NCI-H524 (cell line): Measurements from ENCODE around the gene ZNF454.

Source experiments
- DNase-seq, 2 experiments: peaks; one replicate each; lab custom pipeline; 2025; lab: John Stamatoyannopoulos, UW

ZNF454 gene

DNA sequence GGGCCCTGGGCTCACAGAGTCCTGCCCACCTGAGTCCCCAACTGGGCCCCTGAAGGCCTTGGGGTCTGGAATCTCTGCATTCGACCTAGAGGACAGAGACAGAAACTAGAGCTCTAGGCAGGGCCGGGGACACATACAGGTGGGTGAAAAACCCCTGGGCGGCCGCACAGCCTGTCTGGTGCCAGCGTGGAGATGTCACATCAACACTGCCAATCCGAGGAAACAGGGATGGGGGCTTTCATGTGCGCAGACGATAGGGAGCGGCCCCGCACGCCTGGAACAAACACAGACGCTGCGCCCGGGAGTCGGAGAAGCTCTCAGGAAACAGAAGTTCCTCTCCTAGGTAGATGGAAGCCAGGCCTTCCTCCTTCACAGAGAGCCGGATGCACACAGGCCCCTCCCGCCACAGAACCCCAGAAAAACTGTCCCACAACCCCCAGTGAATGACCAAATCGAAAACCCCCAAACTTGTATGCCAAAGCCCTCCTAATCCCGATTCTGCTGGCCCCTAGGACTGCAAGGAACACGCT is 52.3 kb downstream of the ZNF454 start:
- no peak for DNase-seq

DNA sequence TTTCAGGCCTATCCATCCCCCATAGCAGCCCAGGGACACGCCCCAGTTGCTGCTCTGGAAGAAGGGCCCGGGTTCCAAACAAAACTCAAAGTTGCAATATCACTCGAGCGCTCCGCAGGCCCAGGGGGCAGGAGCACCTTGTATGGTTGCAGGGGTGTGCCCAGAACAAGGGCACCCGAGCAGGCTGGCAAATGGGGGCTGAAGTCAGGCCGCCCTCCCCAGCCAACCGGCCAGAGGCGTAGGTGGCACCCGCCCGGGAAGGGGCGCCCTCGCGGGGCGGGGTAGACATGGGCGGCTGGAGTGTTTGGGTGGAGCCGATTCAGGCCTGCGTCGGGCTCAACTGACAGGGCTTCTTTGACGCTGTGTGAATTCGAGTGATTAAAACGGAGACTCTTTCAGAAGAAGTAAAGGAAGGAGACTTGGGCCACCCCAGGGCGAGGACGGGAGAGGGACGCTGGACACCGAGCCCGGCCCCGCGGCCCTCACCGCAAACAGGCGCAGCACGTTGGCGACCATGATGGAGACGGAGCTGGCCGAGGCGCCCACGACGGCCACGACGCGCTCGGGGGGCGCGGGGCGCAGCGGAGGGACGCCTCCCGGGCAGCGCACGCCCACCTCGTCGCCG is 53.1 kb downstream of the ZNF454 start:
- DNase-seq = no peak

DNA sequence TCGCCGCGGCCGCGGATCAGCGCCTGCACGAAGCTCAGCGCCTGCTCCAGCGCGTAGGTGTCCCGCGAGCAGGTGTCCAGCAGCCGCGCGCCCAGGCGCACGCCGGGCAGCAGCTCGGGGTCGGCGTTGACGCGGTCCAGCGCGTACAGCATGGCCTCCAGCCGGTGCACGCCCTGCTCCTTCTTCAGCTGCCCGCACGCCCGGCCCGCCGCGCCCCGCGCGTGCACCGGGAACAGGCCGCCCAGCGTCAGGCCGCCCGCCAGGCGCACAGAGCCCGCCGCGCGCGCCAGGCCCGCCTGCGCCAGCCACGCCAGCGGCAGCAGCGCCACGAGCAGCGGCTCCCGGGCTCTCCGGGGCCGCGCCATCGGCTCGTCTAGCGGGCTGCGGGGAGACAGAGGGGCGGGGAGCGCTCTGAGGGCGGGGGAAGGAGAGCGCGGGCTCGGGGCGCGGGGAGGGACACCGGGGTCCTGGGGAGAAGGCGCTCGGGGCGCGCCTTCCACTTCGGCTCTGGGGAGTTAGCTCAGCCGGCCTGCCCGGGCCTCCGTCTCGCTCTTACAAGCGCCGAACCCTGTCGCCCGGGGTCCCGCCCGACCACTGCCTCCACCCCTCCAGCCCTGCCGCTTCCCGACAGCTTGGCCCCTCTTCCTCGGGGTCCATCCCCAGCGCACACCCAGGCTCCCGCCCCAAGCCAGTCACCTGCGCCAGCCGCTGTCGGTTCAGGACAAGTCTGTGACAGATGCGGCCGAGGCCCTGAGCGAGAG is 53.8 kb downstream of the ZNF454 start, which contains the start of gene GRM6:
TSS of gene GRM6 (minus strand) at position 741 of the 761 bp plus-strand sequence. CDS start at position 365, 376 bp downstream.
- DNase-seq = peak in 1 of 2 experiments; percentile 40

DNA sequence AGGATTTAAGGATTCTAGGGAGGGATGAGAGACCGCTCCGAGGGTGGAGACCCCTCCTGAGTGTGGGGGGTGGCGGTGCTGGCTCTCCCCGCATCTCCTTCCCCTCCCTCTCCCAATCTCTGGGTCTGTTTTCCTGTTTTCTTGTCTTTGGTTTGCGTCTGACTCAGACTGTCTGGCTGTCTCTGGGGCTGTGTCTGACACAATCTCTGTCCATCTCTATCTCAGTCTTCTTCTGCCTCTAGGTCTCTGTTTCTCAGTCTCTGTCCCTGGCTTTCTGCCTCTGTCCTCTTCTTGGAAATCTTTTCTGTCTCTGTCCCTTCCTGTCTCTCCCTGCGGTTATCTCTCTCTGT is 54.3 kb downstream of the ZNF454 start:
- DNase-seq = peak in 1 of 2 experiments; percentile 5

DNA sequence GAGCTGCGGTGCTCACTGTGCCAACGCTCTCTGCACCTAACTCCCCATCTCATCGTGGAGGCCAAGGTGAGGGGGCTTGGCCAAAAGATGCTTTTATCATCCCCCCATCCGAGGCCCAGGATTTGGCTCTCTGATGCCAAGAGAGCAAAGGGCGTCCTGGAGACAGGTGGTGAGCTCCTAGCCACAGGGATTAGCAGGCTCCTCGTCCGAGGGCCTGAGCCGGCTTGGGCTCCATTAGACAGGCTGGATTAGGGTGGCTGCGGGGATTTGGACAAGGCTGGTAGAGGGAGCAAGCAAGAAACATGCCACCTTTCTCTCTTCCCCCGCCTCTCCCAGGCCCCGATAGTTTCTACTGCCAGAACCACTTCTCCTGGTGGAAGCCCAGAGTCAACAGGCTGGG is 55.2 kb downstream of the ZNF454 start:
- peak; percentile 9 to 58 for DNase-seq

DNA sequence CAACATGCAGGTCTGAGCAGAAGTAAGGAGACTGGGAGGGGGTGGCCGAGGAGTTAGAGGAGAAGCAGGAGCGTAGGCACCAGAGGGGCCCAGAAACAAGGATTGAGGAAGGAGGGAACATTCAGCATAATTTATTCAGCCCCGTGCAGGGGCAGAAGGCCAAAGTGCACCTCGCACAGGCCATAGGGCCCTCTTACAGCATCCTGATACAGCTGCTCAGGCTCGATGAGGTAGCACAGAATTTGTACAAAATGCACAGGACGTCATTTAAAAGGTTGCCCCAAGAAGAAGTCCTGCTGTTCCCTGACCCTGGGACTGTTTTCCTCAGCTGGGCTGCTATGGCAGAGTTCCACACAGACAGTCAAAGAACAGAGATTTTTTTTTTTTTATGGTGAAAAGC is 56.2 kb downstream of the ZNF454 start:
- no peak for DNase-seq

DNA sequence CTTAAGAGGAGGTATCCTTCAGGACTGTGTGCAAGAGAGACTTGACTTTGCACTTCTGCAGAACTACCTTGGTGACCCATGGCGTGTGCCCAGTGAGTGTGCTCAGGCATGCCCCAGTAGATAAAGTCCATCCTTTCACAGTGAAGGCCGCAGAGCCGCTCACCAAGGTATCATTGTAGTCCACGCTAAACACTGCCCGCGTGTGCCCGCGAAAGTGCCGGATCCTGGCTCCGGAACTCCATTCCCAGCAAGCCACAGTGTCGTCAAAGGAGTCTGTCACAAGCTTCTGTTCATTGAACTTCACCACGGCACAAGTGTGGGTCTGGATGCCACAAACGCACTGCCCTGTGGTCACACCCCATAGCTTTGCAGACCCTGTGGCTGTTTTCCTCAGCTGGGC is 57.4 kb downstream of the ZNF454 start:
- DNase-seq = no peak

DNA sequence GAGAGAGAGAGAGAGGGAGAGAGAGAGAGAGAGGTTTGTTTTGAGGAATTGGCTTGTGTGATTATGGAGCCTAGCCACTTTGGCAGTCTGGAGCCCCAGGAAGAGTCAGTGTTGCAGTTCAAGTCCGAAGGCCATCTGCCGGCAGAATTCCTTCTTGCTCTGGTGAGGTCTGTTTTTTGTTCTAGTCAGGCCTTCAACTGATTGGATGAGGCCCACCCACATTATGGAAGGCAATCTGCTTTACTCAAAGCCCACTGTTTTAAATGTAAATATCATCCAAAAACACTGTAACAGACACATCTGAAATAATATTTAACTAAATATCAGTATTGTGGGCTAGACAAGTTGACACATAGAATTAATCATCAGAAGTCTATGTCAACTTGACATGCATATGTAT is 65.6 kb downstream of the ZNF454 start:
- DNase-seq = no peak

DNA sequence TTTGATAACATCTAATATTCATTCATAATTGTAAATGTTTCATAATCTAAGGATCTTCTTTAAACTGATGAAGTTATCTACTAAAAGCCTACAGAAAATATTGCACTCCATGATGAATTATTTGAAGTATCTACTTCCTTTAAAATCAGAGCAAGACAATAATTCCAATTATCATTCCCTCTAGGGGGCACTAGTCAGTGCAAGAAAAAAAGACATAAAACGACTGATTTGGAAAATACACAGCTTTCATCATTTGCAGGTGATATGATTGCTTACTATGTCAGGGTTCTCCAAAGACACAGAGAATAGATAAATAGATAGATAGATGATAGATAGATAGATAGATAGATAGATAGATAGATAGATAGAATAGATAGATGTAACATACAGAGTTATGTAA is 67.7 kb downstream of the ZNF454 start:
- no peak for DNase-seq
